H1 (cell line): ENCODE data around the gene TAF4. TPM values are rescaled to one million over a fixed set of nuclear protein-coding genes. Genes with fewer than 3 reads are reported as not detected.

Source experiments
- HDAC6 ChIP-seq: IDR thresholded peaks from one replicate; pipeline ENCODE4 v1.7.1; 2012; ENCODE audit warnings: low read depth, mild to moderate bottlenecking, inconsistent platforms, low read length, moderate library complexity
- POLR2A ChIP-seq, 2 experiments: IDR thresholded peaks; 1 replicate in 1 of 2; 2 replicates in 1 of 2; pipeline ENCODE4 v1.6.1; 2011; ENCODE audit warnings: low read depth in 2 of 2, low read length in 2 of 2, mild to moderate bottlenecking in 2 of 2; ENCODE audit errors: control extremely low read depth in 1 of 2
- SP2 ChIP-seq: IDR thresholded peaks from 2 replicates; pipeline ENCODE4 v1.6.1; 2012; ENCODE audit warnings: mild to moderate bottlenecking, low read length, inconsistent platforms
- SRF ChIP-seq: IDR thresholded peaks from 2 replicates; pipeline ENCODE4 v1.6.1; 2011; ENCODE audit warnings: mild to moderate bottlenecking, low read depth, low read length, moderate library complexity
- polyA plus RNA-seq, 7 experiments: library from polyadenylated mRNA; depleted of rRNA in 3 of 7; stranded (reverse) in 5 of 7; unstranded in 2 of 7; fragments of >200 nt in 5 of 7; fragments of 200-250 nt in 2 of 7; gene quantifications; 1 replicate in 5 of 7; 2 replicates in 1 of 7; 4 replicates in 1 of 7; pipeline versions ENCODE4 v1.2.1 to v1.2.3, GENCODE V29; 2011 to 2013; ENCODE audit warnings: missing spikeins in 2 of 7, mixed read lengths in 2 of 7
- total RNA-seq: library from RNA; stranded (reverse); fragmentation: NEBNext Ultra II Directional; extraction: Animal tissue kit (Norgen Biotek cat#: 25700); gene quantifications from 2 replicates; pipeline ENCODE4 v1.2.1, GENCODE V29; 2021

Gene TAF4
- total and polyA plus RNA-seq, 2 of the 8 experiments (the other 6 are each of a cell fraction or from before 2014, with no cell fraction given), result 16.0 to 30.1 TPM

GRCh38 chr20:61969806-61970205 lies 95.9 kb downstream of the TAF4 start (continued):
- TF ChIP-seq HDAC6 (no peak), POLR2A (IDR thresholded peaks at IDR 0.05; ENCODE audit: control extremely low read depth in 1 of 2, low read depth in 2 of 2, low read length in 2 of 2) (no peak), SRF (no peak), SP2 (no peak)
